GM21381 (cell line): Measurements from ENCODE around the gene STK38.
"Not testable (repeated sequence)": the region's sequence is repeated elsewhere in the genome, so short reads cannot be mapped to it uniquely, and the experiment has no call there.

ENCODE experiments used
- ATAC-seq: cut with Tn5 transposase; IDR thresholded peaks from one replicate; pipeline ENCODE4 v1.9.1; 2021; ENCODE audit warnings: mild to moderate bottlenecking, moderate library complexity; ENCODE audit not compliant: unreplicated experiment

The STK38 gene

GRCh38 chr6:36491378-36491965 is 55.8 kb downstream of the STK38 start:
- no peak for ATAC-seq

GRCh38 chr6:36489426-36489825 is 57.9 kb downstream of the STK38 start:
- no peak for ATAC-seq

- no peak for ATAC-seq
Measured at GRCh38 chr6:36488221-36488620, 59.1 kb downstream of the STK38 start.

- ATAC-seq: no peak
Measured at GRCh38 chr6:36487698-36488097, 59.6 kb downstream of the STK38 start.

GRCh38 chr6:36484736-36485135 is 62.5 kb downstream of the STK38 start:
- no peak for ATAC-seq

GRCh38 chr6:36483326-36483725 is 64.0 kb downstream of the STK38 start:
- not testable (repeated sequence) for ATAC-seq

- no peak for ATAC-seq
Measured at GRCh38 chr6:36479256-36479655, 68.0 kb downstream of the STK38 start.

GRCh38 chr6:36478051-36478526 is 69.2 kb downstream of the STK38 start:
- ATAC-seq: no peak

GRCh38 chr6:36469946-36470345 is 77.3 kb downstream of the STK38 start:
- no peak for ATAC-seq

- no peak for ATAC-seq
Measured at GRCh38 chr6:36469148-36469661, 78.1 kb downstream of the STK38 start.

- ATAC-seq: no peak
Measured at GRCh38 chr6:36467625-36468024, 79.7 kb downstream of the STK38 start.

GRCh38 chr6:36464233-36464632 is 83.0 kb downstream of the STK38 start:
- no peak for ATAC-seq

GRCh38 chr6:36463676-36464075 is 83.6 kb downstream of the STK38 start:
- ATAC-seq: no peak

GRCh38 chr6:36461646-36462045 is 85.6 kb downstream of the STK38 start:
- no peak for ATAC-seq

GRCh38 chr6:36460916-36461315 is 86.4 kb downstream of the STK38 start:
- ATAC-seq: no peak

GRCh38 chr6:36459501-36459900 is 87.8 kb downstream of the STK38 start:
- no peak for ATAC-seq

- ATAC-seq: no peak
Measured at GRCh38 chr6:36455486-36456027, 91.7 kb downstream of the STK38 start.

GRCh38 chr6:36452897-36453296 is 94.4 kb downstream of the STK38 start:
- not testable (repeated sequence) for ATAC-seq

GRCh38 chr6:36449173-36449572 is 98.1 kb downstream of the STK38 start:
- not testable (repeated sequence) for ATAC-seq

GRCh38 chr6:36445621-36446020 is 101.7 kb downstream of the STK38 start:
- ATAC-seq: no peak

GRCh38 chr6:36444470-36444869 is 102.8 kb downstream of the STK38 start:
- ATAC-seq: no peak
